Testis (tissue), 2 donors: ENCODE results near the gene FCRL5.

Experiments
- POLR2A ChIP-seq: fragments of 450-650 bp; IDR thresholded peaks from one replicate; pipeline ENCODE4 v1.6.1; 2017; ENCODE audit warnings: antibody characterized with exemption, mild to moderate bottlenecking, moderate library complexity
- TF ChIP-seq, protein P1 (sequence below), 3 experiments: fragments of 450-650 bp in 2 of 3; fragments of 200-600 bp in 1 of 3; sonication (generic) in 1 of 3; IDR thresholded peaks; one replicate each; pipeline ENCODE4 v1.5.1; 2016 to 2019; ENCODE audit warnings: antibody characterized with exemption in 3 of 3, mild to moderate bottlenecking in 2 of 3, moderate library complexity in 1 of 3

GRCh38 chr1:157585984-157586383 is 33.7 kb upstream of the FCRL5 start:
- TF ChIP-seq, protein P1, sequence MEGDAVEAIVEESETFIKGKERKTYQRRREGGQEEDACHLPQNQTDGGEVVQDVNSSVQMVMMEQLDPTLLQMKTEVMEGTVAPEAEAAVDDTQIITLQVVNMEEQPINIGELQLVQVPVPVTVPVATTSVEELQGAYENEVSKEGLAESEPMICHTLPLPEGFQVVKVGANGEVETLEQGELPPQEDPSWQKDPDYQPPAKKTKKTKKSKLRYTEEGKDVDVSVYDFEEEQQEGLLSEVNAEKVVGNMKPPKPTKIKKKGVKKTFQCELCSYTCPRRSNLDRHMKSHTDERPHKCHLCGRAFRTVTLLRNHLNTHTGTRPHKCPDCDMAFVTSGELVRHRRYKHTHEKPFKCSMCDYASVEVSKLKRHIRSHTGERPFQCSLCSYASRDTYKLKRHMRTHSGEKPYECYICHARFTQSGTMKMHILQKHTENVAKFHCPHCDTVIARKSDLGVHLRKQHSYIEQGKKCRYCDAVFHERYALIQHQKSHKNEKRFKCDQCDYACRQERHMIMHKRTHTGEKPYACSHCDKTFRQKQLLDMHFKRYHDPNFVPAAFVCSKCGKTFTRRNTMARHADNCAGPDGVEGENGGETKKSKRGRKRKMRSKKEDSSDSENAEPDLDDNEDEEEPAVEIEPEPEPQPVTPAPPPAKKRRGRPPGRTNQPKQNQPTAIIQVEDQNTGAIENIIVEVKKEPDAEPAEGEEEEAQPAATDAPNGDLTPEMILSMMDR (IDR thresholded peaks at IDR 0.05) = no peak
- TF ChIP-seq POLR2A = no peak
